Measurements from ENCODE around the gene TCF4. TPM values are rescaled to one million over a fixed set of nuclear protein-coding genes. Genes with fewer than 3 reads are reported as not detected.
A peak's percentile ranks its signal among the peaks of the same experiment; 100 is the strongest.

The TCF4 gene
- total and polyA plus RNA-seq, 2 donors (not counting 1 experiment from before 2014, with no cell fraction given), result 68.5 to 353 TPM

DNA sequence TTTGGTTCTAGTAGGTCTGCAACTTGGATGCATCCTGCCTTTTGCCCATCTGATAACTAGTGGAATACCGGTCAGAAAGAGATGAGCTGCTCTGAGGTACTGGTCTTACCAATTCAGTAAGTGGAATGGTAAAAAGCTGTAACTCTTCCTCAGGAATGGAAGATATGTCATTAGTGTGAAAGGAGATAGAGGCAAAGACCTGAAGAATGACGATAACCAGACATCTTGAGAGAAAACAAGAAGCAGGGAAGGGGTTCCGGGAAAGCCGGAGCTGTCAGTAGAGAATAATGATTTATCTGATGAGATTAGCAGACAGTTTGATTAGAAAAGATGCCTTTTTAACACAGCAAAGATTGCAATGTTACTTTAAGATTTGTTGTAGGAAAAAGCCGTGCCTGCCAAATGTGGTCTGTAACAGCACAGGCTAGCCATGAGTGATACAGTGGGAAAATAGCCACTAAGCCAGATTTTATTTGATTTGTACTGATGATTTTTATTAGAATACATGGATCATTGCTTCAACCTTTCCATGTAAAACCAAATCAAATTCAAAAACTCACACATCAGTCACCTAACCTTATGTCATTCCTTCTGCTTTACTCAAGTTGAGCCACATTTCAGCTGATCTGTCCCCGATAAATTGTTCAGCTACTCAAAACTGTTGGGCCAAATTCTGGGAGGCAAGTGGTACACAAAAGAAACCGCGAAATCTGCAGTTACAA, 110.0 kb downstream of the TCF4 start:
- H3K9me3 Mint-ChIP-seq (ENCODE audit: insufficient read depth), result no peaks in the 10 kb centered on the region
- no peaks in the 10 kb centered on the region for H3K27me3 Mint-ChIP-seq
- Histone ChIP-seq H3K9me3 (ENCODE audit: control extremely low read depth in 1 of 3, control insufficient read depth in 2 of 3, insufficient read depth in 1 of 3, low read length in 2 of 3) (no peaks in the 10 kb centered on the region), H3K9ac (ENCODE audit: low read length) (peak overlapping the region; percentile 77), H3K4me3 (ENCODE audit: control extremely low read depth in 1 of 5, extremely low read depth in 1 of 5, insufficient read depth in 1 of 5, low read depth in 2 of 5, low read length in 4 of 5) (peak overlapping the region; percentile 47 to 92 (median 72)), H3K27me3 (replicated peaks in 1 of 4; ENCODE audit: control extremely low read depth in 1 of 4, control insufficient read depth in 3 of 4, insufficient read depth in 4 of 4, low read length in 3 of 4) (no peaks in the 10 kb centered on the region), H4K20me1 (ENCODE audit: control insufficient read depth, insufficient read depth, low read length, poor library complexity, severe bottlenecking) (no peaks in the 10 kb centered on the region), H3K27ac (ENCODE audit: low read length in 2 of 2) (peak overlapping the region; percentile 56 to 82), H3K4me2 (replicated peaks; ENCODE audit: low read depth, low read length, poor library complexity, severe bottlenecking) (peak overlapping the region; percentile 84), H2AFZ (ENCODE audit: insufficient read depth, low read depth, low read length, poor library complexity, severe bottlenecking) (peak overlapping the region; percentile 95), H3K36me3 (replicated peaks in 1 of 2; ENCODE audit: control extremely low read depth in 1 of 2, control insufficient read depth in 1 of 2, extremely low read depth in 1 of 2, insufficient read depth in 2 of 2, low read length in 1 of 2) (no peaks in the 10 kb centered on the region), H3K4me1 (ENCODE audit: control insufficient read depth in 2 of 2, insufficient read depth in 2 of 2, low read length in 2 of 2) (peaks cover 7 to 15% of the 10 kb centered on the region in 2 donors), H3K79me2 (ENCODE audit: control insufficient read depth, insufficient read depth, low read length) (peaks cover 17% of the 10 kb centered on the region)
- intact Hi-C loops (cut with micrococcal nuclease), result loop anchor here (5.0 kb wide), 1 partner anchor 61 kb away; no protein-coding TSS in a partner anchor
- TF ChIP-seq EZH2 (IDR thresholded peaks at IDR 0.05; ENCODE audit: borderline replicate concordance, insufficient read depth, low read depth, low read length, poor library complexity, severe bottlenecking), result no peak
- TF ChIP-seq, protein P1, sequence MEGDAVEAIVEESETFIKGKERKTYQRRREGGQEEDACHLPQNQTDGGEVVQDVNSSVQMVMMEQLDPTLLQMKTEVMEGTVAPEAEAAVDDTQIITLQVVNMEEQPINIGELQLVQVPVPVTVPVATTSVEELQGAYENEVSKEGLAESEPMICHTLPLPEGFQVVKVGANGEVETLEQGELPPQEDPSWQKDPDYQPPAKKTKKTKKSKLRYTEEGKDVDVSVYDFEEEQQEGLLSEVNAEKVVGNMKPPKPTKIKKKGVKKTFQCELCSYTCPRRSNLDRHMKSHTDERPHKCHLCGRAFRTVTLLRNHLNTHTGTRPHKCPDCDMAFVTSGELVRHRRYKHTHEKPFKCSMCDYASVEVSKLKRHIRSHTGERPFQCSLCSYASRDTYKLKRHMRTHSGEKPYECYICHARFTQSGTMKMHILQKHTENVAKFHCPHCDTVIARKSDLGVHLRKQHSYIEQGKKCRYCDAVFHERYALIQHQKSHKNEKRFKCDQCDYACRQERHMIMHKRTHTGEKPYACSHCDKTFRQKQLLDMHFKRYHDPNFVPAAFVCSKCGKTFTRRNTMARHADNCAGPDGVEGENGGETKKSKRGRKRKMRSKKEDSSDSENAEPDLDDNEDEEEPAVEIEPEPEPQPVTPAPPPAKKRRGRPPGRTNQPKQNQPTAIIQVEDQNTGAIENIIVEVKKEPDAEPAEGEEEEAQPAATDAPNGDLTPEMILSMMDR (IDR thresholded peaks at IDR 0.05), result no peak
- ChIA-PET CTCF (interaction anchor here (1.6 kb wide), 1 partner anchor 11 kb away, joined by 6 read pairs; no protein-coding TSS in a partner anchor), POLR2A (interaction anchor here (0.6 kb wide), 1 partner anchor 396 kb away, joined by 3 read pairs; no protein-coding TSS in a partner anchor)
- ATAC-seq (ENCODE audit: low read depth) (peak; percentile 13), DNase-seq (no peak)
- 21% methylated on average over 4 of the region's 8 CpGs for WGBS (ENCODE audit: insufficient coverage)
- peak overlapping the region; percentile 96 for H3K4me3 Mint-ChIP-seq
- peaks cover 24% of the 10 kb centered on the region for H3K4me1 Mint-ChIP-seq
- H3K27ac Mint-ChIP-seq, result peak overlapping the region; percentile 93

DNA sequence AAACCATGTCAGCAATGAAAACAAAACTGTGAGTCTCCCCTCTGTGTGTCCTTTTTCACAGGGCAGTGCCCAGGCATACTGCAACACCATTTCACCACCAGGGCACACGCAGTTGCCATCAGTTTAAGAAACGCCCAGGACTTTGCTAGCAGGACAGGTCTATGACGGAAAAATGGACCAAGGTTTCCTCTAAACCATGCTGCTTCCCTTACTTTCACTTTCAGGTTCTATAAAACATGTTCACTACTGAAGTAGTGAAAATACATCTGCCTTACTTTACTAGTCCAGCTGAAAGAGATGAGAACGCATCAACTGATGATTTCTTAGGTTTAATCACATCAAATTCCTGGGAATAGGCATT, 110.5 kb downstream of the TCF4 start:
- ChIA-PET CTCF (interaction anchor here (1.6 kb wide), 1 partner anchor 11 kb away, joined by 6 read pairs; no protein-coding TSS in a partner anchor), POLR2A (no interaction called here)
- H3K4me1 Mint-ChIP-seq, result peaks cover 24% of the 10 kb centered on the region
- no peaks in the 10 kb centered on the region for H3K36me3 ChIP-seq (replicated peaks in 1 of 2; ENCODE audit: control extremely low read depth in 1 of 2, control insufficient read depth in 1 of 2, extremely low read depth in 1 of 2, insufficient read depth in 2 of 2, low read length in 1 of 2)
- no peaks in the 10 kb centered on the region for H3K9me3 Mint-ChIP-seq (ENCODE audit: insufficient read depth)
- no peaks in the 10 kb centered on the region for H3K9me3 ChIP-seq (ENCODE audit: control extremely low read depth in 1 of 3, control insufficient read depth in 2 of 3, insufficient read depth in 1 of 3, low read length in 2 of 3)
- H4K20me1 ChIP-seq (ENCODE audit: control insufficient read depth, insufficient read depth, low read length, poor library complexity, severe bottlenecking), result no peaks in the 10 kb centered on the region
- peak overlapping the region; percentile 77 for H3K9ac ChIP-seq (ENCODE audit: low read length)
- intact Hi-C loops (cut with micrococcal nuclease), result loop anchor here (5.0 kb wide), 1 partner anchor 60 kb away; no protein-coding TSS in a partner anchor
- TF ChIP-seq EZH2 (IDR thresholded peaks at IDR 0.05; ENCODE audit: borderline replicate concordance, insufficient read depth, low read depth, low read length, poor library complexity, severe bottlenecking), result no peak
- TF ChIP-seq, protein P1 (IDR thresholded peaks at IDR 0.05), result peak; percentile 20
- peak overlapping the region; percentile 84 for H3K4me2 ChIP-seq (replicated peaks; ENCODE audit: low read depth, low read length, poor library complexity, severe bottlenecking)
- H3K27me3 ChIP-seq (replicated peaks in 1 of 4; ENCODE audit: control extremely low read depth in 1 of 4, control insufficient read depth in 3 of 4, insufficient read depth in 4 of 4, low read length in 3 of 4), result no peaks in the 10 kb centered on the region
- WGBS (ENCODE audit: insufficient coverage), result 0% methylated on average over 3 of the region's 4 CpGs
- ATAC-seq (ENCODE audit: low read depth) (peak; percentile 91), DNase-seq (peak; percentile 74)
- peak overlapping the region; percentile 56 to 82 for H3K27ac ChIP-seq (ENCODE audit: low read length in 2 of 2)
- H3K4me3 Mint-ChIP-seq, result peak overlapping the region; percentile 96
- H3K4me1 ChIP-seq (ENCODE audit: control insufficient read depth in 2 of 2, insufficient read depth in 2 of 2, low read length in 2 of 2), result peaks cover 7 to 15% of the 10 kb centered on the region in 2 donors
- H3K79me2 ChIP-seq (ENCODE audit: control insufficient read depth, insufficient read depth, low read length), result peaks cover 15% of the 10 kb centered on the region
- H3K27me3 Mint-ChIP-seq, result no peaks in the 10 kb centered on the region
- peak overlapping the region; percentile 47 to 92 (median 72) for H3K4me3 ChIP-seq (ENCODE audit: control extremely low read depth in 1 of 5, extremely low read depth in 1 of 5, insufficient read depth in 1 of 5, low read depth in 2 of 5, low read length in 4 of 5)
- peak overlapping the region; percentile 95 for H2AFZ ChIP-seq (ENCODE audit: insufficient read depth, low read depth, low read length, poor library complexity, severe bottlenecking)
- peak overlapping the region; percentile 93 for H3K27ac Mint-ChIP-seq

All from B cell (primary cell).